HG03442 (cell line): Measurements from ENCODE around the gene CPEB3.
"Not testable (repeated sequence)": the region's sequence is repeated elsewhere in the genome, so short reads cannot be mapped to it uniquely, and the experiment has no call there.

Experiments used
- ATAC-seq: cut with Tn5 transposase; IDR thresholded peaks from one replicate; pipeline ENCODE4 v1.9.1; 2021; ENCODE audit warnings: mild to moderate bottlenecking, moderate library complexity; ENCODE audit not compliant: unreplicated experiment

Gene CPEB3

GRCh38 chr10:92290837-92291615 lies at the start of gene CPEB3, which contains the start of gene MARCHF5:
TSS of gene CPEB3 (minus strand) at chr10:92291078. CDS start at chr10:92240350, 50,728 bp downstream.
TSS of gene MARCHF5 (plus strand) at chr10:92291167. CDS start at chr10:92291495, 328 bp downstream.
- ATAC-seq = peak; percentile 97

GRCh38 chr10:92329927-92330326 lies 39.0 kb upstream of the CPEB3 start:
- not testable (repeated sequence) for ATAC-seq

DNA sequence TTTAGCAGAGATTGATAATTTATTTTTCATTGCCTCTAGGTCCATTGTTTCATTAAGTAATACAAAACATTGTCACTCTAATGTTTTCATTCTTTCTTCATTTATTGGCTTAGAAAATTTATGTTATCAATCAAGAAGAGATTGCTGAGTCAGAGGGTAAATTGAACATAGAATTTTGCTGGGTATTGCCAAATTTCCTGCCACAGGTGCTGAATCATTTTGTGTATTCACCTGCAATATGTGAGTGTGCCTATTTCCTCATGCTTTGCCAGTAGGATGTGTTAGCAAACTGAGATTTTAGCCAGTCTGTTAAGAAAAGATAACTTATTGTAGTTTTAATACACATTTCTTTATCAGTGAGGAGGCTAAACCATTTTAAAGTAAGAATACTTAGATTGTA lies 38.1 kb upstream of the CPEB3 start:
- ATAC-seq = no peak

DNA sequence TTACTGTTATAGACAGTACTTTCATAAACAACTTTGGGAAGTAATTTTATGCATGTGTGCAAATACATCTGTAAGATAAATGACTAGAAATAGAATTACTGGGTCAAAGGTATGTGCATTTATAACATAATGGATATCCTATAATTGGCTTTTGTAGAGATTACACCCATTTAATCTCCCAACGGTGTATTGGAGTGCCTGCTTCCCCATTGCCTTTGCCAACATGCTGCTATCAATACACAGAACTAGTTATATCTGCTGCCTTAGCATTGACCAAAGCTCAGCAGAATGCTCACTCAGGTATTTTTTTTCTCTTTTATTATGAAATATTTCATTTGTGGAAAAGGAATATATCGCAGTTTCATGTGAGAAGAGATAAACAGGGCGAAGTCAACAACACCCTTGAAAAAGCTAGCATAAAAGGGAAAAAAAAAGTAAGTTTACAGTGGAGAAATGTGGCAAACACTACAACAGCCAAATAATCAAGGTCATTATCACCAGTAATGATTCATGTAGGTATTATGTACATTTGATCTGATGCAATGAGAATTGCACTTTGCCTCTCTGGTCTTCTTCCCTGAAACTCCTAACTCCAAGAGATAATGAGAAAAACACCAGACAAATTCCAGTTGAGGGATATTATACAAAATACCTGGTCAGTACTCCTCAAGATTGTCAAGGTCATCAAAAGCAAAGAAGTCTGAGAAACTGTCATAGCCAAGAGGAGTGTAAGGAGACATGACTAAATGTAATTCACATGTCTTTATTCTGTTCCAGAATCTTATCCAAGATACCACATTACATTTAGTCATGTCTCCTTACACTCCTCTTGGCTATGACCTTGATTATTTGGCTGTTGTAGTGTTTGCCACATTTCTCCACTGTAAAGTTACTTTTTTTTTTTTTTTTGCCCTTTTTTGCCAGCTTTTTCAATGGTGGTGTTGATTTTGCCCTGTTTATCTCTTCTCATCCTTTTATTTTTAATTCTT lies 36.9 kb upstream of the CPEB3 start:
- no peak for ATAC-seq

DNA sequence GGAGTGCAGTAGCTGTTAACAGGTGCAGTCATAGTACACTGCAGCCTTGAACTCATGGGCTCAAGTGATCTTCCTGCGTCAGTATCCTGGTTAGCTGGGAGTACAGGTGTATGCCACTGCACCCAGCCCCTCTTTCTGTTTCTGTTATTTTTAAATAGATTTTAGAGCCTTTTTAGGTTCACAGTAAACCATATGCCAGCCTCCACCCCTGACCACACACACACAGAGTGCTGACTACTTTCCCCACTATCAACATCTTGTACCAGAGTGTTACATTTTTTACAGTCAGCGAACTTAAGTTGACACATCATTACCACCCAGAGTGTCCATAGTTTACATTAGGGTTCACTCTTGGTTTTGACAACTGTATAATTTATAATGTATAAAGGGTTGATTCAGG lies 32.2 kb upstream of the CPEB3 start:
- no peak for ATAC-seq

- ATAC-seq = no peak
These were observed 25.7 kb upstream of the CPEB3 start for GRCh38 chr10:92316610-92317009.

DNA sequence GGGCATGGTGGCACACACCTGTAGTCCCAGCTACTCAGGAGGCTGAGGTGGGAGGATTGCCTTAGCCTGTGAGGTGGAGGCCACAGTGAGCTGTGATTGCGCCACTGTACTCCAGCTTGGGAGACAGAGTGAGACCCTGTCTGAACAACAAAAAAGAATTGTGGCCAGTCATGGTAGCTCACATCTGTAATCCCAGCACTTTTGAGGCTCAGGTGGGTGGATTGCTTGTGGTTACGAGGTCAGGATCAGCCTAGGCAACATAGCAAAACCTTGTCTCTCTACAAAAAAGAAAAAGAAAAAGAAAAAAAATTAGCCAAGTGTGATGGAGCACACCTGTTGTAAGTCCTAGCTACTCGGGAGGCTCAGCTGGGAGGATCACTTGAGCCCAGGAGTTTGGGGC lies 22.9 kb upstream of the CPEB3 start:
- ATAC-seq = no peak

DNA sequence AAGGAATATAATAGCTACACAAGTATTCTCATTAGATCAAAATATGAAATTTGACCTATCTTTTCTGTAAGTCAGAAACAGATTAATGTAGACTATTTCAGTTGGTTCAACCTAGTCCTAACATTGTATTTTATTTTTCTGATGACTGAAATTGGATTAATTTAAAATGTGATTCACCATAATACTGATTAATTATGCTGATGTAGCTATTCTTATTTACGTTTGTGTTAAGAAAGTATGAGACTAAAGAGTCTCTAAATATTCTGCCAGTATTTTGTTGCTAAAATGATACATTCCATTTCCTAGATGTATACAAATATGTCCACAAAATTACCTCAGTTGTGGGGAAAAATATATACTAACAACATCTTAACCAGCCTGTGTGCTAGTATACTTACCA lies 18.4 kb upstream of the CPEB3 start:
- ATAC-seq = no peak

DNA sequence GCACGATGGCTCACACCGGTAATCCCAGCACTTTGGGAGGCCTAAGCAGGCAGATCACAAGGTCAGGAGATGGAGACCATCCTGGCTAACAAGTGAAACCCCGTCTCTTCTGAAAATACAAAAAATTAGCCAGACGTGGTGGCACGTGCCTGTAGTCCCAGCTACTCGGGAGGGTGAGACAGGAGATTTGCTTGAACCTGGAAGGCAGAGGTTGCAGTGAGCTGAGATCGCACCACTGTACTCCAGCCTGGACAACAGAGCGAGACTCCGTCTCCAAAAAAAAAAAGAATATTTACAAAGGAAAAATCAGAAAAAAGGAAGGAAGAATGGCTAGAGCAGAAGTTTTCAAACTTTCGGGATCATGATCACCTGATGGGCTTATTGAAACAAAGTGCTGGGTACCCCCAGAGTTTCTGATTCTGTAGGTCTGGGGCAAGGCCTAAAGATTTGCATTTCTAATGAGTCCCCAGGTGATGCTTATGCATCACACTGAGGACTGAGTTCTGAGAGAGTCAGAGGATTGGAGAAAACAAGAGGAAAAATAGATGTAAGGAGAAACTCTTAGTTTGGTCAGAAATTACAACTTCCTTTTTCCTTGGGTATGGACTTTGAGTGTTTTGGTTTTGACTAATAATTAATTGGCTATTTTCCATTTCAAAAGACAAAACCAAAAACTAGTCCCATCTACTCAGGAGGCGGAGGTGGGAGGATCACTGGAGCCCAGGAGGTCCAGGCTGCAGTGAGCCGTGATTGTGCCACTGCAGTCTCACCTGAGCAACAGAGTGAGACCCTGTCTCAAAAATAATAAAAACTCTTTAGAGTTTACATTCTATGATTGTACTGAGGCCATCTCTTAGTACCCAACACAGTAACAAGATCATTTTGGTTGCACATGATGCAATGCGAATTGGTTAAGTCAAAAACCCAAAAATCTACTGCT lies 14.5 kb upstream of the CPEB3 start:
- ATAC-seq = no peak

GRCh38 chr10:92304061-92304460 lies 13.2 kb upstream of the CPEB3 start:
- ATAC-seq = no peak

DNA sequence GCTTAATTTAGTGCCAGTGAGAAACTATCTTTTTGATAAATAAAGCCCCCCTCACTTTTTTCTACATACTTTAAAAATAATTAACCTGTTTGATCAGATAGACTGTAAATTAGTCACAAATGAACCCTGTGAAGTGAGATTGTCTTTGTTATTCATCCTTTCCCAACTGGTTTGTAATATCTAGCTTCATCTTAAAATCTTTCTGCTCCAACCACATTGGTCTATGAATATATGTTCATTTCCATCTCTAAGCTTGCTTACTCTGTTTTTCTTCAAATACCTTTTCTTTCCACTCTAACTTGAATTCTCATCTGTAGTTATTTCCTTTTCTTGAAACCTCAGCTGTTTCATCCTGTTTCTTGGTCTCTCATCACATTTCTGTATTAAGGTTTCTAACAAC lies 12.2 kb upstream of the CPEB3 start:
- ATAC-seq = no peak

DNA sequence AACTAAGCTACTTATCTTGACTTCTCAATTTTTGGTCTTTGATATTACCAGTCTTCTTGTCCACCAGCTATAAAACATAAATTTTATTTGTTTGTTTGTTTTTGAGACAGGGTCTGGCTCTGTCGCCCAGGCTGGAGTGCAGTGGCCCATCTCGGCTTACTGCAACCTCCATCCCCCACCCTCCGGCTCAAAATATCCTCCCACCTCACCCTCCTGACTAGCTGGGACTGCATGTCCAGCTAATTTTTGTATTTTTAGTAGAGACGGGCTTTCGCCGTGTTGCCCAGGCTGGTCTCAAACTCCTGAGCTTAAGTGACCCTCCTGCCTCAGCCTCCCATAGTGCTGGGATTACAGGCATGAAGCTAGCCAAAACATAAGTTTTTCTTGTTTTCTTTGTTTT lies 7.6 kb upstream of the CPEB3 start:
- ATAC-seq = no peak

DNA sequence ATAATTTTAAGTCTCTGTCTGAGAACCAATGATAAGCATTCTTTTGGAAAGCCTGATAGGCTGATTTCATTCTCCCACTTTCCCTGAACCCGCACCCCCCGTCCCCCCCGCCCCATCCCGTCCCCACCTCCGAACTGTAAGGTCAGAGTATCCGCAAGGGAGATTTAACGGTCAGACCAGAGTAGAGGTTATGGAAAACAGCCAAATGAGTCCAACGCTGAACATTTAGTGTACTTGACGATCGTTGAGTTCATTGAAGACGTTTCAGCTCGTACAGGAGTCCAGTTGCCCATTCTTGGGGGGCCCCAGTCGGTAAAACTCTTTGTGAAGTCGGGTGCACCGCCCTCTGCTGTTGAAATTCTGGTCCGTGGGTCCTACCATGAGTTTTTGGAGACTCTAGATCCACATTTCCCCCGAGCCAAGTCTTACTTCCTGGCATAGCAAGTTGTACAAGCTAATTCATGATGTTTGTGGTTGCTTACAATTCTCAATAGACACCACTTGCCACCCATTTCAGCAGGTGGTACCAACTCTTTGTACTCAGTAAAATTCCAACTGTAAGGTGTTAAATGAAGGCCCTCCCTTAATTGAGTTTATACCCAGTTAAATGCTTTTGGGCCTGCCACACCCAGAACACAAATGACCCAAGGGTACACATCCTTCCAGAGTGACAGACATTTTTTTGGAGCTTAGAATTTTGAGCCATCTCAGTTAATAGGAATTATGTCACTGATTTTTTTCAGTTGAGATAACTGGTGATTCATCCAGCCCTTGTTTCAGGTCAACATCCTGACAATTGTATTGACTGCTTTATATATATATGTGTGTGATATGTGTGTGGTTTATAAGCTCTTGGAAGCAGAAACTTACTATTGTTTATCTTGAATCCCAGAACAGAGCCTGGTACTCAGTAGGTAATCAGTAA lies 1.3 kb upstream of the CPEB3 start:
- no peak for ATAC-seq

- ATAC-seq = no peak
These were observed 663 bp upstream of the CPEB3 start for GRCh38 chr10:92291616-92291865.

DNA sequence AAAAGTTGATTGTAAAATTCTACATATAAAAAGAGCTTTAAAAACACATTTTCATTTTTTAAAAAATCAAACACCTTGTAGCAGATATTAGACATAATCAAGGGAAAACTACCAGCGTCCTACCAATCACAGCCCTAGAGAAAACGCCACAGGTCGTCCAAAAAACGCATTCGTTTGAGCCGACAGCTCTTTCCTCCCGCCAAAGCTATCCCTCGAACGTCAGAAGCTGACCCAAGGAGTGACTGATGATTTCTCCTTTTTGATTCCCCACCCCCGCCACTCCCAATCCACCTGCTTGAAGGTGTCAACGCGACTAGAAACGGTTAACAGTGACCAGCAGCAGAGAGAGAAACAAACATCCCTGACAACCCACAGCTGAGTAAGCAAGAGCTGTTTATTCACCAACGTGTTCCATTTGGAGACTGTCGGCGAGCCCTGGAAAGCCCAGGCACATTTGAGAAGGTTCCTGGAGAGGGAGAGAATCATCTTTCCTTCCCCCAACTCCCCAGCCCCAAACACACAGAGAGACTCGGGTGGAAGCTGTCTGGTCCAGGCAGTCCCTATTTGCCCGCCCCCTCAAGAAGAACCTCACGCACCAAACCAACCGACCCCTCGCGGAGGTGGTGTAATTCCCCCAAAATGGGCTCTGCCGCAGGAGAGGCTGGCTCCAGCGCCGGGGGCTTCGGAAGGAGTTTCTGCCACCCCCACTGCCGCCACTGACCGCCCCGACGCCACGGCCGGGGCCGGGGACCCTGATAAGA lies 622 bp downstream of the CPEB3 start:
- ATAC-seq = peak; percentile 5

DNA sequence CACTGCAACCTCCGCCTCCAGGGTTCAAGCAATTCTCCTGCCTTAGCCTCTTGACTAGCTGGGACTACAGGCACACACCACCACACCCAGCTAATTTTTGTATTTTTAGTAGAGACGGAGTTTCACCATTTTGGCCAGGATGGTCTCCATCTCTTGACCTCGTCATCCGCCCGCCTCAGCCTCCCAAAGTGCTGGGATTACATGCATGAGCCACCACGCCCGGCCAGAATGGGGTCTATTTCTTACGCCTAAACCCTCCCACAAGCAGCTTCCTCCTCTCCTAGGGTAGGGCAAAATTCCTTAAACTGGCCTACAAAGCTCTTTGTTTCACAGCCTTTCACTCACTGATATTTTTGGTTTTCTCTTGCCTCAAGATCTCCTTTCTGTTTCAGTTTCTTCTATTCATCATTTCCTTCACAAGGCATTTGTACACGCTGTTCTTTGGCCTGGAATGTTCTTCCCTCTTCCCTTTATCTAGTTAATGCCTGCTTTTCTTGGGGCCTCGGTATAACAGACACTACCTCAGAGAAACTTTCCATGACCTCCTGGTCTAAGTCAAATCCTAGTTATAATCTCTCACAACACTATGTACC lies 6.7 kb downstream of the CPEB3 start:
- no peak for ATAC-seq

DNA sequence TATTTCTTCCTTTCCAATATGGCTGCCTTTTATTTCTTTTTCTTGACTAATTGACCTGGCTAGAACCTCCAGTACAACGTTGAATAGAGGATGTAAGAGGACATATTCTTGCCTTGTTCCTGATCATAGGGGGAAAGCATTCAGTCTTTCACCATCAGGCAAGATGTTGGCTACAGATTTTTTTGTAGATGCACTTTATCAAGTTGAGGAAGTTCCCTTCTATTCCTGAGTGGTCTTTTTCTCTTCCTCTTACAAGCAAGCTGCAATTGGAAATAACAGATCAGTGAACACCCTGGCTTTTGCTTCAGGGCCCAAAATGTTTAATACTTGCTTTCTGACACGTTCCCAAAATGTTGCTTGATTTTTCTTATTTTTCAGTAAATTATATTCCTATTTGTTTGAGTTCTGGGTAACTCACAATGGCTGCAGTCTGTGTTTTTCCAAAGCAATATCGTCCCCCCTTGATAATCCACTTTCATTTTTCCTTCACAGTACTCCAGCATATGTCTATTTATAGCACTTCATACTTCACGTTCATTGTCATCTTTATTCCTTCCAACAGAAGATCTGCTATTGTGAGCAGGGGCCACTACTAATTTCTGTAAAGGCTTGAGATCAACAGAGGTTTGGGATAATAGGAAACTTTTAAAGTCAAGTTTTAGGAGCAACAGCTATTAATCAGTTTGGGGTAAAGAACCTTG lies 11.7 kb downstream of the CPEB3 start:
- no peak for ATAC-seq

- ATAC-seq = no peak
These were observed 16.8 kb downstream of the CPEB3 start for GRCh38 chr10:92274071-92274470.
